Cerebellar cortex (tissue), 1 donor: ENCODE measurements around the gene RAD18.

Experiments
- DNase-seq: peaks from one replicate; pipeline ENCODE4 v3.0.0-alpha.2; 2015; ENCODE audit warnings: low spot score

RAD18 gene

DNA sequence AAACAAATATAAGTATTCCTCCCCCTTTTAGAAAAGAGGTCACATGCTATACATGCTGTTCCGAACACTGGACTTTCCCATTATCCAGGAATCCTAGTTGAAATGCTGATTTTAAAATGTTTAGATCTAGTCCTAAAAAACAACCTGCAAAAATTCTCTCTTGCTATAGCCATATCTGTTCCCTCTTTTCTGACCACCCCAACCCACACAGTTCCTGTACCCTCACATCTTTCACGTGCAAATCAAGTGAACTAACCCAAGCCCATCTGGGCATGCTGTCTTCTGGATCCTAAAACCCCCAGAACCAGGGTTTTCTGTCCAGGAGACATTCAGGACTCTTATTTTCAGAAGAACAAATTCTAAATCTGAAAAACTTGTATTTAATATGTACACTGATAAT lies 67.4 kb downstream of the RAD18 start:
- no peak for DNase-seq

DNA sequence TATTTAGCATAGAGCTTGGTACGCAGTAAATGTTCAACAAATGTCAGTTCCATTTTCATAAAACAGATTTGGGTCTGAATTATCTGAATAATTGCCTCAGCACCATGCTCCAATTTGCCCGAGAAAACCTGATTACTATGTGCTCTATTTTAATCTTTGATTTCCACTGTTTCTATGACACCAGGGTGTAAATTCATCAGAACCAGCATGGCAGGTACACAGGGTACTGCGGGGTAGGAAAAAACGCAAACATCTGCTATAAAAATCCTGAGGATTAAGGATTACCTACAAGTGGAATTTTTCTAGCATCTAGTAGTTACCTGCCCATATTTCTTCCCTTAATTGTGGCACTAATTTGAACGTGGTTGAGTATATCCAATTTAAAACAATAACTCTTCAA lies 70.3 kb downstream of the RAD18 start:
- DNase-seq, result no peak

DNA sequence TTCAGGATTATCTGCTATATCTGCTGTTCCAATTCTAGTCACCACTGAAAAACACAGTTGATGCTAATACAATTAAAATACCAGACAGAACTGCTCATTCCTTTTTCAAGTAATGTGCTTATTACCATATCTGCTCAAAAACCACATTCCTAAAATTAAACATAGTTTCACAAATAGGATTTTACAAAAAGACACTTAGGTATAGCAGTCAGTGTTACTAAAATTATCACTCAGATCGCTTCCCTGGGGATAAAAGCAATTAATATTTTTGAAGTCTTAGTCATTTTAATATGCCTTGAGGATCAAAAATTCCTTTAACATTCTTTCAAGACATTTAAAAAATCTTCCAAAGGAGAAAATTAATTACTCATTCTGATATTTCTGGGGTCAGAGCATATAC lies 71.5 kb downstream of the RAD18 start:
- DNase-seq, result no peak

DNA sequence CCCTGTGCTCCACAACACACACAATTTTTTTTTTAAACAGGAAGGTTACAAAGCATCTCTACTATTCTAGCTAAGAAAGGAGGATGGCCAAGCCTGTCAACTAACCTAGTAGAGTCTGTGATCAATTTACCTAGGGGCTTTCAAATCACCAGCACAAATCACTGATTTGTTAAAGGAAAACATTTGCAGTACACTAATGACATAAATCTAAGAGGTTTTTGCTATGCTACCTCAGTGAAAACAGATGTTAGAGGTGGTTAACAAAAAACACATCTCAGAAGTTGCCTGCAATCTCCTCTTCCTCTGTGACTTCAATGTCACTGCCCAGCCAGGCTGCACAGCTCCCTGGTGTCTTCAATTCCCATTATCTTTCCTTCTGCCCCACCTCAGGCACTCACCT lies 72.0 kb downstream of the RAD18 start:
- no peak for DNase-seq

DNA sequence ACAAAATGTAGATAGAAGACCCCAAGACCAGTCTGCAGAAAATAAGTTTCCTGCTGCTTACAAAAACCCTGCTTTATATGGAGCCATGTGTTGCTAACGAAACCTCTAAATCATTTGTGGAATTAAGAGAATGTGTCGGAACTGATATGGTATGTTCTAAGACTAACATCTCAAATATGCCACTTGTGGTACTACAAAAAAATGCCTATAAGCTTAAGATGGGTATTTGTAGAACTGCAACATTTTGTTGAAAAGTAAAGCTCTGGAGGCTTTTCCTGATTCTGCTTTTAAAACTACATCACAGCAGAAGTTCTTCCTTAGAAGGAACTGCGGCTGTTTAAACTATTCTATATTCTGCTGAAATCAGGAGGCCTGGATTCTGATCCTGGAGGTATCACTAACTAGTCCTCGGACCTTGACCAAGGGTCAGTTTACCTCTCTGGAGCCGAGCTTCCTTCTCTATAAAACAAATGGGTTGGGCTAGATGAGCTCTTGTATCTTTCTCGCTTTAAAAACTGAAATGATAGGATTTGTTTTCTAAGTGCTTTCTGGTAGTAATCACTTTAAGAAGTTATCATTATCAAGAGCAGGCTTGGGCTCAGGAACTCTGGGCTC lies 74.9 kb downstream of the RAD18 start:
- no peak for DNase-seq

DNA sequence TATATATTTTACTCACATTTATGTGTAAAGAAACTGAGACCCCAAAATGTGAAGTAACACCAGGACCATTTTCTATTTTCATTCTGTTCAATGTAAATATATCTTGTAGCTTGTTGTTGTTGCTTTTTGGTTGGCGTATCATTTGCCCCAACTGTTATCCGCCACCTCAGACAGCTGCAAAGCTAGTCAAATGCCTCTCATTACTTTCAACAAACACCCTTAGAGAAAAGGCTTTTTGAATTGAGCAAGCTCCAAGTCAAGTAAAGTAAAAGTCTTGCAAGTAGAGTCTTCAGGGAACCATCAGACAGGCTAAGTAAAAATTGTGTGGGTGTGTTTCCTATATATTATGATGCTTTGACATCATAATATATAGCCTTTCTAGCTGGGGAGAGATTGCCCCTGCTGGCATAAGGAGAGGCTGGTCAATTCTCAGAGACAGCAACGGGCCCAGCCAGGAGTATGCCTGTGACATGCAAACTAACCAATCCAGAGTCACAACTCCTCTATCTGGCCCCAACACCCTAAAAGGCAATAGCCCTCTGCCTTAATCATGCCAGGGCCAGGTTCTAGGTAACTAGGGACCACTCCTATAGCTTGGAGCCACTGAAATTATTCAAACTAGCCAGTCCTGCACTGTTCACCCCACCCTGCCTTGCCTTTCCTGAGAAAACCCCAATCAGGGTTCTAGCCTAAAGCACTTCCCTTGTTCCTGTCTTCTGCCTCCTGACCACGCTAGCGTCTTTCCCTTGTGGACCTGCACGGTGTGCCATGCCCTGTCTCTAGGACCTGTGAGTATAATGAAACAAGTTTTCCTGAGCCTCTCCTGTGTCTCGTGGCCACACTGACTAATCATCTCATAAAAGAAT lies 75.6 kb downstream of the RAD18 start:
- no peak for DNase-seq

DNA sequence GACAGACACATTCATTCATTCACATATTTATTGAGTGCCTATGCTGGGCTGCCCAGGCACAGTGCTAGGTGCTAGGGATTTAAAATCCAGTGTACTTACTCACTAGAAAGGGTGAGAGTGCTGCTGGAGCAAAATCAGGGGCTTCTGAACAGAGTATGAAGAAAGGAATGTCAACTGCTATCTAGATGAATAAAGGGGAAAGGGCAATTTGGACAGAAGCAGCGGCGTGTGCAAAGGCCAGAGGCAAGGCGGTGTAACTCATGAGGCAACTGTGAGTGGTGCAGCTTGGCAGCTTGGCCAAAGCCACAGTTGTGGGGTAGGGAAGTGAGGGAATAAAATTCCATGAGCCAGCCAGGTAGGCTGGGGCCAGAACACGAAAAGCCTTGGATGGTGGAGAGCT lies 76.7 kb downstream of the RAD18 start:
- DNase-seq, result no peak

DNA sequence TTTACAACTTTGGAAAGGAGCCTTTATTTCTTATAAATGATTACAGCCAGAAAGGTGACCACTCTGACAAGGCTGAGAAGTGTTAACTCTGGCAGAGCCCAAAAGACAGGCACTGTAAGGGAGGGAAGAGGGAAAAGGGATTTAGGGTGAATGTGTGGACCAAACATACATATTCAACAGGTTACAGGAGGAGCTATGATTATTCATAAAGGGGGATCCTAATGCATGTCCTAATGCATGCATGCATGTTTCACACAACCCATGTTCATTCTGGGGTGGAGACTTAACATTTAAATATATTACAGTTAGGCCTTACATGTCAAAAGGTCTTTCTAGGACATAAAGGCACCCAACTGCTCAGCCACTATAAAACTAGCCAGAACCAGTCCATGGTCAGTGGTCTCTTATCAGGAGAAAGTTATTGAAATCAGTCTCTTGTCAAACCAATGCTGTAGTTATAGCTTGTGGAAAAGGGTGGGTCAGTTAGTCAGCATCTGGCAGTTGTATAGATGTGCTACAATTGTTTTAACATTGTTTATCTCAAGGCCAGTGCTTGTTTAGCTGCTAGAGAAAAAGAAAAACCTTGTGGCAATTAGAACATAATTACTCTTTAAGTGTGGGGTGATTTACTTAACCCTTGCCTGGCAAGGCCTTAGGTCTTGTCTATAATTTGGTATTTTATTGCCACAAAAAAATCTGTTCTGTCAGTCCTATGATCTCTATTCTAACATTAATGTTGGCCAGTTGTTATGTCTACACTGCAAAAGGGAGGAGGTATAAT lies 77.5 kb downstream of the RAD18 start:
- DNase-seq, result no peak

DNA sequence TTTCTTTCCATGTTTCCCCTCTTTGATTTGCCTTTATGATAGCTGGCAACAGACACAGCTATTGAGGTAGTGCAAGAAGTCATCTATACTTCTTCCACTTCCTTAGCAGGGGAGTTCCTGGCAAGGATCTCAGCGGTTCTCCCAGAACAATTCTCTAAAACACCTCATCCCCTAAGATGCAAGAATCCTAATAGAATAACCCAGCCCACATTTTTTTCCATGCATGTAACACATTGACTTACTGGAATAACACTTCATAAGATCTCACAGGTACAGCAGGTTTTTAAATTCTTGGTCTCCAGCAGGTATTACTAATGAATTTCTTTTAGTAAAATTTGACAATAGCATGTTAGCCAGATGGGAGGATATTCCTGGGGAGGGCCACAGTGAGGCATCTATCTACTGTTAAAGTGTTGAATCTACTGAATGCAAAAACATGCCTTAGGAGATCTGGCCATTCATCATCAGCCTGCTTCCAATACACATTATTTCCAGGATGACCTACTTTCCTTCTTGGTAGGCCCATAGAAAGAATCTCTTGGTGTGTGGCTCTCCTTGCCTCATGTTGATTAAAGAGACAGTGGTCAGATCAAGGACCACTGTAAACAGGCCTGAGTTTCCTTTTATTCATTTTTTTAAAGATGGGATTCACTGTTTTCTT lies 78.5 kb downstream of the RAD18 start:
- DNase-seq, result no peak

DNA sequence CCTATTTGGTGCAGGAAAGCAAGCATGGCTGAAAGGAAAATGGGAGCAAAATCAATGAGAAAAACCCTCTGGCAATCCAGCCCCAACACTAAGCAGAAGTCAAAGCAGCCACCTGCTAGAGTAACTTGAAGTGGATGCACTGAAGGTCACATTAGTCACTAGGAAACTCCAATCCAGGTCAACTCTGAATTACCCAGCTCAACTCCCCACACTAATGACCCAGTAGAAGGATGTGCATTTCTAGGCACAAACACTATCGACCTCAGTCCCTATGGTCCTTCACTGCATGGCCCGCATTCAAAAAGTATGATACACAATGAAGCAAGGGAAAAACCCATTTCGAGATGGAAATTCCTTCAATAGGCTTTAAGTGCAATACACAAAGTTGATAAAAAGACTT lies 80.6 kb downstream of the RAD18 start:
- DNase-seq, result no peak

DNA sequence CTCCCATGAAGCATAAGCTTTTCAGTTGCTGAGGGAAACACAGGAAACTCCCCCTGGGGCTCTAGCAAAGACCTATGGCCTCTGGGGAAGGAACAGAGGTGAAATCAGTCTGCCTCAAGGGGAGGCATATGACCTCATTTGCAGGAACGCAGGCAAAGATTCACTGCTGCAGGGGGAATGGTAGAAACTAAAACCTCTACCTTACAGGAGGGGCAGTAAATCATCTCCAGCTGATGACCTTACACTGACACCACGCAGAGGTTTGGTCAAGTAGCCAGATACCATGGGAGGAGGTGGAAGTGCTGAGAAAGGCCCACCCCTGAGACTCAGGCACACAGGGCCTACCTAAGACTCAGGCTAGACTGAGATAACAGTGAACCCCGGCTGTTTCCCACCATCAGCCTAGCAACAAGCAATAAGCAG lies 81.1 kb downstream of the RAD18 start:
- DNase-seq, result no peak

DNA sequence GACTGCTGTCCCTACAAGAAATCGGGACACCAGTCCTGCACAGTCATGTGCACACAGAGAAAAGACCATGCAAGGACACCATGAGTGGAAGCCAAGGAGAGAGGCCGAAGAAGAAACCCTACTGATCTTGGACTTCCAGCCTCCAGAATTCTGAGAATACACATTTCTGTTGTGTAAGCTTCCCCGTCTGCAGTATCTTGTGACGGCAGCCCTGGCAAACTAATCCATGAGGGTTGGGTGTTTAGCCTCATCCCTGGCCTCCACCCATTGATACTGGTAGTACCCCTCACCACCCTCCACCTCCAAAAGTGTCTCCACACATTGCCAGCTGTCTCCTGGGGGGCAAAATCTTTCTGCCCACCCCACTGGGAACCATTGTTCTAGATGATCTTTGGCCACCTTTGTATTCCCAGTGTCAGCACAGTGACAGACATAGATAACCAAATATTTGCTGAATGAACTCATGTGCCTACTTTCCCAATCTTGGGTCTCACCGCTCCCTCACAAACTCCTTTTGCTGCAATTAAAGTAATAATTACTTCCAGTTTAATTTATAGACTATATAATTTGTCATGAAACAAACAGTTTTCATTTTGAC lies 83.8 kb downstream of the RAD18 start:
- DNase-seq, result no peak

DNA sequence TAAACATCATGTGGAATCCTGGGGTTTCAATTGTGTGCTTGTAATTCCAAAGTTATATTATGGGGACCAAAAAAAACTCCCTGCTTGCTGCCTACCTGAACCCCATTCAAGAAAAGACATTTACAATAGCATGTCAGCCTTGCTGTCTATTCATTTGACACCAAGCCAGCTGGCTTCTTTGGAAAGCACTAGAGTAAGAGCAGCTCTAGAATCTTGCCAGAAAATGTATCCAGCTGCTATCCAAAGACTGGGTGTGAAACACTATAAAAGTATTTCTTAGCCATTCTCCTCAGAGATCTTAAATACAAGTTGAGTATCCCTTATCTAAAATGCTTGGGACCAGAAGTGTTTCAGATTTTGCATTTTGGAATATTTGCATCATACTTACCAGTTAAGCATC lies 87.4 kb downstream of the RAD18 start:
- peak; percentile 3 for DNase-seq

DNA sequence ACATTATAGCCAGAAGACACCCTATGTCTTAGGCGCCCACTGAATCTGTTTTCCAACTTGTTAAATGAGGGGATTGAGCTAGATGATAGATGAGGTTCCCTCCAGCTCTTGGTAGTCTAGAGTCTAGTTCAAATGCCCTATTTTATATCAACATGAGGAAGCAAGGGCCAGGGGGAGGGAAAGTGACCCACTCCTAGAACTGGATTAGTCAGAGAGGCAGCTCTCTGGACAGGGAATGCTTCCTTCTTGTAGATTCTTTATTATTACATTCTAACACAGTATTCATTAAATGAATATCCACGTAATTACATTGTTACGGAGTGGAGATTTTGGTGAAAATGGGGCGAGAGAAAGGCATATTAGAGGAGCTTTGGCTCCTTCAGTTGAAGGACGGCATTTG lies 89.5 kb downstream of the RAD18 start:
- no peak for DNase-seq

DNA sequence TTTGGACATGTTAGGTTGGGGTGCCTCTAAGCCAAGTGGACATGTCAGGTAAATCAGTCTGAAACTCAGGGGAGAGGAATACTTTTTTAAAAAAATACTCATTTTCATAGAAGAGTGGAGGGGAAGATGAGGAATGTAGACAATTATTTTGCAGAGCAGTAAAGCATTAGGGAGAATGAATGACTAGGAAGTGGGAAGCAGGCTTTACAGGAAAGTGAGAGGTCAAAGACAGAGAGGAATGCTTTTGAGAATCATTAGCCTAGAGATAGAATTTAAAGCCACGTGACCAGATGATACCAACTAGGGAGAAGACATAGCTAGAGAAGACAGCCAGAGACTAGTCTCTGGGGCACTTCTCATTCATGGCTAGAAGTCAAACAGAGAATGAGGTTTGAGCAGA lies 91.0 kb downstream of the RAD18 start:
- DNase-seq, result no peak

DNA sequence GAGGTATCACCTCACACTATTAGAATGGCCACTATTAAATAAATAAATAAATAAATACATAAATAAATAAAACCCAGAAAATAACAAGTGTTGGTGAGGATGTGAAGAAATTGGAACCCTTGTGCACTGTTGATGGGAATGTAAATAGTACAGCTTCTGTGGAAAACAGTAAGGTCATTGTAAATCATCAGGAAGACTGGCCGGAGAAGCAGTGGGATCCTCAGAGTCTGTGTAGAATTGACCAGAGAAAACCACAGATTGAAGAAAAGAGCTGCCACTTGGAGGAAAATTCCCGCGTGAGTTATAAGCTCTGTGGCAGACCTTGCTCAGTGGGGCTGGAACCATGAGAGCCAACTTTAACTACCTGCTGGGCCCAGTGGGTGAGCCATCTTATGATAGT lies 92.0 kb downstream of the RAD18 start:
- DNase-seq, result no peak

DNA sequence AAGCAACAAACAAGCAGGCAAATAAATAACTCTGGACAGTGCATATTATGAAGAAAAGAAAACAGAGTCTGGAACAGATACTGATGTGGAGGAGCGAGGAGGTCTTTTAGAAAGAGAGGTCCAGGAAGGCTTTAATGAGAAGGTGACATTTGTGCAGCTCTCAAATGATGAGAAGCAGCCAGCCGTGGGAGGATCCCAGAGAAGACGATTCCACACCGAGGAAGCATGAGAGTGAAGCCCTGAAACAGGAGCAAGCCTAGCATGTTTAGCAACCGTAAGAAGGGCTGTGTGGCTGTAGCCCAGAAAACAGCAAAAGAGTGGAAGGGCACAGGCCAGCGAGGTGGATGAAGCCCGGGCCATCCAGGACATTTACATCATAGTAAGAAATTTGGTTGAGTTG lies 93.1 kb downstream of the RAD18 start:
- DNase-seq, result no peak

DNA sequence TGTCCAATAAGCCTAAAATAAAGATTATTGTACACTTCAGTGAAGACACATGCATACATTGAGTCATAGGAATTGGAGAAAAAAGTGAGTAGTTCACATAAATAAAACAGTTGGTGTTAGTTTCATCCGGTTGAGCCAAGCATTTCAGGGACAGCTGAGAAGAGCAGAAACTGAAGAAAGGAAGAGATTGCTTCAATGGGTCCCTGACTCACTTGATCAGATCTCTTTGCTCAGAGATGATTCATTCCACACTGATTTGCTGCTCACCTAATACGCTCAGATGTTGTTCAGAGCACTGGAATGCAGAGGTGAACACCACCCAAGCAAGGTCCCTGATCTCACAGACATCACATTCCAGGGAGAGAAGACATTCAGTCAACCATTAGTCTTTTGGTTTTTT lies 93.7 kb downstream of the RAD18 start:
- no peak for DNase-seq

DNA sequence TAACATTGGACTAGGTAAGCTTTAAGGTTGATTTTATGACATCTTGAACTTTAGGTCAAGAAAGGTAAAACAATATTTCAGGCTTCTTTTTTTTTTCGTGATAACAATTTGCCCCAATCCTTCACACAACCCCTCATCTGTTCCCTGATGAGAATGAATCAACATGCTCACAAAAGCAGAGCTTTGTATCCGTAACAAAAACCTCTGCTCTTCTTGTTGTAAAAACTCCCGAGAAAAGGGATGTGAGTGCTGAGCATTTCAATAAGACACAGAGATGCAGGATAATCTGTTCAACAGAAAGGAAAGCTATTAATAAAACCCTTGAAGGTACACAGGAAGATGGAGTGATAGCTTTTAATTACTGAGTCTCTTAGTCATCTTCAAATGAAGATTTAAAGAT lies 94.3 kb downstream of the RAD18 start:
- DNase-seq, result no peak

DNA sequence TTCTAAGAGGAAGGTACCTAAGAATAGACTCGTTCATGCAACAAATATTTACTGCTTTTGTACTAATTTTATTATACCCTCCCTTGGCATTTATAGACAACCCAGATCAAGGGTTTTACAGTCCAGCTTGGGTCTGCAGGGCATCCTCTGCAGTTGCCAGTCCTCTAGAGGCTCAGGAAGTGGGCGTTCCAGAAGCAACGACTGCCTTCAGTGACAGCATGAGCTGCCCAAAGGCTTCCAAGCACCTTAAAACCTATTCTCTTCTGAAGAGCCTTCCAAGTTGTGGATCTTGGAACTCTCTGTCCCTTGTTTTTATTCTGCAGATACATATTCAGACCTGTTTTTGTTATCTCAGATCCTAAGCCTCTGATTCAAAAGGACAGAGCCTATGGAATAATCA lies 95.6 kb downstream of the RAD18 start:
- DNase-seq, result no peak

DNA sequence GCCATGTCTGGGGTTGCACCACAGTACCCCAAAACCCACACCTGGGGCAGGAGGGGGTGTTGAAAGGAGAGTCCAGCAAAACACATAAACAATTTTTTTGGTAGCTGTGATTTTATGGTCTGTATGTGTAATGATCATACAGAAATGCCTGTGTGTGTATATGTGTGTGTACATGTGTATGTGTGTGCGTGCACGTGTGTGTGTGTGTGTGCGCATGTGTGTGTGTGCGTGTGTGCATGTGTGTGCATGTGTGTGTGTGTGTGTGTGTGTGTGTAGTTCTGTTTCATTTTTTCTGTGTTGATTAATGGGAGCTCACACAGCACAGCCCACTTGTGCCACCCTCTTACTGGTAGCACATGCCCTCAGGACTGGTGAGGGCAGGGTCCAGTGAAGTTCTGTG lies 97.6 kb downstream of the RAD18 start:
- DNase-seq, result no peak
